Keratinocyte (primary cell): Measurements from ENCODE around the gene CIB1. TPM values are rescaled to one million over a fixed set of nuclear protein-coding genes. Genes with fewer than 3 reads are reported as not detected.

Experiments
- DNase-seq: peaks from one replicate; pipeline ENCODE4 v3.0.0-alpha.2; 2011; ENCODE audit warnings: low read depth, missing footprints, low spot score
- FAIRE-seq: peaks from 2 replicates; lab custom pipeline; 2011; peaks lifted over from hg19 to GRCh38; lab: Jason Lieb, UNC
- H2AFZ ChIP-seq: 2 replicates; pipeline ENCODE4 v1.6.0; 2012; ENCODE audit warnings: low read length, control low read depth, inconsistent platforms; ENCODE audit not compliant: control insufficient read depth
- H3K27ac ChIP-seq: 2 replicates; pipeline ENCODE4 v1.5.1; 2011; ENCODE audit warnings: low read length; ENCODE audit not compliant: control insufficient read depth, insufficient read depth
- H3K27me3 ChIP-seq: 3 replicates; pipeline ENCODE4 v1.6.0; 2011; ENCODE audit warnings: low read length; ENCODE audit not compliant: control insufficient read depth, insufficient read depth; ENCODE audit errors: extremely low read depth
- H3K36me3 ChIP-seq, 2 experiments: 2 replicates in 1 of 2; 3 replicates in 1 of 2; pipeline ENCODE4 v1.5.1; 2011; ENCODE audit warnings: low read length in 2 of 2, mild to moderate bottlenecking in 1 of 2; ENCODE audit not compliant: control insufficient read depth in 2 of 2, insufficient read depth in 2 of 2; ENCODE audit errors: extremely low read depth in 1 of 2
- H3K4me1 ChIP-seq: 3 replicates; pipeline ENCODE4 v1.5.1; 2011; ENCODE audit warnings: low read length; ENCODE audit not compliant: control insufficient read depth, insufficient read depth; ENCODE audit errors: extremely low read depth
- H3K4me2 ChIP-seq: 3 replicates; pipeline ENCODE4 v1.6.0; 2011; ENCODE audit warnings: low read depth, low read length; ENCODE audit not compliant: control insufficient read depth, insufficient read depth; ENCODE audit errors: extremely low read depth
- H3K4me3 ChIP-seq, 3 experiments: fragments of 200-600 bp in 1 of 3; sonication (generic) in 1 of 3; 2 replicates in 2 of 3; 3 replicates in 1 of 3; pipeline ENCODE4 v1.5.1; 2011 to 2016; ENCODE audit warnings: low read length in 3 of 3, mild to moderate bottlenecking in 3 of 3, control low read depth in 2 of 3, inconsistent platforms in 1 of 3, low read depth in 1 of 3, mixed read lengths in 1 of 3, mixed run types in 1 of 3, moderate library complexity in 1 of 3; ENCODE audit not compliant: control insufficient read depth in 2 of 3, insufficient read depth in 2 of 3; ENCODE audit errors: extremely low read depth in 1 of 3
- H3K79me2 ChIP-seq: 2 replicates; pipeline ENCODE4 v1.6.0; 2012; ENCODE audit warnings: low read length; ENCODE audit not compliant: control insufficient read depth, insufficient read depth
- H3K9ac ChIP-seq: 3 replicates; pipeline ENCODE4 v1.6.0; 2011; ENCODE audit warnings: low read length; ENCODE audit not compliant: control insufficient read depth, insufficient read depth; ENCODE audit errors: extremely low read depth
- H3K9me1 ChIP-seq: 3 replicates; pipeline ENCODE4 v1.6.0; 2011; ENCODE audit warnings: low read length; ENCODE audit not compliant: control insufficient read depth, insufficient read depth; ENCODE audit errors: extremely low read depth
- H3K9me3 ChIP-seq: 2 replicates; pipeline ENCODE4 v1.5.1; 2012; ENCODE audit warnings: low read depth, low read length; ENCODE audit not compliant: control insufficient read depth
- H4K20me1 ChIP-seq: 3 replicates; pipeline ENCODE4 v1.6.0; 2011; ENCODE audit warnings: low read length; ENCODE audit not compliant: control insufficient read depth, insufficient read depth; ENCODE audit errors: extremely low read depth
- EZH2 ChIP-seq: IDR thresholded peaks from one replicate; pipeline ENCODE4 v1.6.1; 2012; ENCODE audit warnings: inconsistent platforms, mild to moderate bottlenecking, low read length, moderate library complexity
- dilution Hi-C: fragments of 300-500 bp; cut with MboI; formaldehyde crosslinking; loops from one replicate; pipeline ENCODE4 v1.7.0; 2020; ENCODE audit warnings: low sequenced_read_pairs; ENCODE audit not compliant: extremely low pct_ligation_motif_present
- polyA plus RNA-seq, 5 experiments: library from polyadenylated mRNA; depleted of rRNA in 3 of 5; stranded (reverse) in 3 of 5; stranded (forward) in 1 of 5; unstranded in 1 of 5; fragments of >200 nt; gene quantifications; 1 replicate in 1 of 5; 2 replicates in 3 of 5; 3 replicates in 1 of 5; pipeline versions ENCODE4 v1.2.1 to v1.2.3, GENCODE V29; 2011 to 2012; ENCODE audit warnings: missing spikeins in 2 of 5, low read depth in 1 of 5, low replicate concordance in 1 of 5
- TF ChIP-seq, protein P1 (sequence below), 3 experiments: IDR thresholded peaks in 1 of 3; conservative IDR thresholded peaks in 1 of 3; optimal IDR thresholded peaks in 1 of 3; 2 replicates in 2 of 3; 3 replicates in 1 of 3; pipeline versions ENCODE3 to v1.5.1; 2011; ENCODE audit warnings: low read length in 3 of 3, mild to moderate bottlenecking in 3 of 3, moderate library complexity in 2 of 3, control low read depth in 1 of 3, inconsistent platforms in 1 of 3; ENCODE audit not compliant: insufficient read depth in 2 of 3; ENCODE audit errors: extremely low read depth in 1 of 3

Gene CIB1
- polyA plus RNA-seq, 1 donor (not counting 4 experiments of a cell fraction or from before 2014, with no cell fraction given), result 70.9 TPM

GRCh38 chr15:90266061-90266431 lies 32.3 kb upstream of the CIB1 start:
- dilution Hi-C loops, result no loop called here
- H3K9ac ChIP-seq, result peak overlapping the region; percentile 88
- H3K9me1 ChIP-seq, result peaks cover 5% of the 10 kb centered on the region
- no peaks in the 10 kb centered on the region for H3K9me3 ChIP-seq
- H3K4me1 ChIP-seq, result peaks cover 42% of the 10 kb centered on the region
- H2AFZ ChIP-seq, result peak overlapping the region; percentile 100
- TF ChIP-seq, protein P1, sequence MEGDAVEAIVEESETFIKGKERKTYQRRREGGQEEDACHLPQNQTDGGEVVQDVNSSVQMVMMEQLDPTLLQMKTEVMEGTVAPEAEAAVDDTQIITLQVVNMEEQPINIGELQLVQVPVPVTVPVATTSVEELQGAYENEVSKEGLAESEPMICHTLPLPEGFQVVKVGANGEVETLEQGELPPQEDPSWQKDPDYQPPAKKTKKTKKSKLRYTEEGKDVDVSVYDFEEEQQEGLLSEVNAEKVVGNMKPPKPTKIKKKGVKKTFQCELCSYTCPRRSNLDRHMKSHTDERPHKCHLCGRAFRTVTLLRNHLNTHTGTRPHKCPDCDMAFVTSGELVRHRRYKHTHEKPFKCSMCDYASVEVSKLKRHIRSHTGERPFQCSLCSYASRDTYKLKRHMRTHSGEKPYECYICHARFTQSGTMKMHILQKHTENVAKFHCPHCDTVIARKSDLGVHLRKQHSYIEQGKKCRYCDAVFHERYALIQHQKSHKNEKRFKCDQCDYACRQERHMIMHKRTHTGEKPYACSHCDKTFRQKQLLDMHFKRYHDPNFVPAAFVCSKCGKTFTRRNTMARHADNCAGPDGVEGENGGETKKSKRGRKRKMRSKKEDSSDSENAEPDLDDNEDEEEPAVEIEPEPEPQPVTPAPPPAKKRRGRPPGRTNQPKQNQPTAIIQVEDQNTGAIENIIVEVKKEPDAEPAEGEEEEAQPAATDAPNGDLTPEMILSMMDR (optimal IDR thresholded peaks at IDR 0.05 in 1 of 3, IDR thresholded peaks at IDR 0.05 in 1 of 3, conservative IDR thresholded peaks at IDR 0.05 in 1 of 3; ENCODE audit: extremely low read depth in 1 of 3, insufficient read depth in 2 of 3, low read length in 3 of 3), result no peak
- no peak for TF ChIP-seq EZH2
- no peak for FAIRE-seq
- no peaks in the 10 kb centered on the region for H3K27me3 ChIP-seq
- H3K79me2 ChIP-seq, result peaks cover 49% of the 10 kb centered on the region
- peak overlapping the region; percentile 99 for H3K4me2 ChIP-seq
- H3K4me3 ChIP-seq, result peak overlapping the region; percentile 69 to 94 (median 77)
- peak overlapping the region; percentile 88 for H3K27ac ChIP-seq
- no peak for DNase-seq
- peaks cover 3% of the 10 kb centered on the region for H4K20me1 ChIP-seq
- H3K36me3 ChIP-seq, result peaks cover 5 to 24% of the 10 kb centered on the region in 2 experiments

DNA sequence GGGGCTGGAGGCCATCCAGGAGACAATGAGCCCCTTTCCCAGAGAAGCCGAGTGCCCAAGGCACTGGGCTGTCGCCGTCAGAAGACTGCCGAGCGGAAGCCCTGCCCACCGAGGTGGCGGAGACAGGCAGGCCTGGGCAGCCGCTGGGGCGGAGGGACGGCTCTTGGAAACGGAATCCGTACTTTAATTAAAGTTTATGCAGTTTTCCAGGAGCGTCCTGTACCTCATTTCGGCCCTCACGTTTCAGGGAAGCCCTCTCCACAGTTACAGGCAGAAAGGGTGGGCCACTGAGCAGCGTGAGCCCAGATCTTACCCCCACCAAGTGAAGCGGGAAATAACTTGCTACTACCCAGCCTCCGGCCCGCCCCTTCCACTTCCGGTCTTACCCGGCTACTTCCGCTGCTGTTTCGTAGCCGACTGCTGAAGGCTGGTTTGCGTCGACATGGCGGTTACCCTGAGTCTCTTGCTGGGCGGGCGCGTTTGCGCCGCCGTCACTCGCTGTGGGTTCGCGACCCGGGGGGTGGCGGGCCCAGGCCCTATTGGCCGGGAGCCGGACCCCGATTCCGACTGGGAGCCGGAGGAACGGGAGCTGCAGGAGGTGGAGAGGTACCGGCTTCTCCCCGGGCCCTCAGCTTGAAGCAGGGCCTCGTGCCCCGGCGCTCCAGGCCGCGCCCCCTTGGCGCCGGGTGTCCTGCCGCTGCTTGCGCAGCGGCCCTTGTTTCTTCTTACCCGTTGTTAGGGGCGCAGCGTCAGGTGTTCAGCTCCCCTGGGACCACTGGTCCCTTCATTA lies 31.7 kb upstream of the CIB1 start, which contains the start of gene NGRN:
Gene NGRN (plus strand): TSS at position 402 of the 790 bp plus-strand sequence. CDS start 41 bp downstream, at position 443.
- TF ChIP-seq, protein P1 (optimal IDR thresholded peaks at IDR 0.05 in 1 of 3, IDR thresholded peaks at IDR 0.05 in 1 of 3, conservative IDR thresholded peaks at IDR 0.05 in 1 of 3; ENCODE audit: extremely low read depth in 1 of 3, insufficient read depth in 2 of 3, low read length in 3 of 3), result no peak
- TF ChIP-seq EZH2, result no peak
- Histone ChIP-seq H3K9me3 (no peaks in the 10 kb centered on the region), H2AFZ (peak within 1 kb of the TSS; percentile 100), H3K36me3 (peaks cover 2 to 20% of the 10 kb centered on the region in 2 experiments), H3K4me1 (peaks cover 42% of the 10 kb centered on the region), H3K9me1 (peaks cover 3% of the 10 kb centered on the region), H3K9ac (peak within 1 kb of the TSS; percentile 88), H3K4me2 (peak within 1 kb of the TSS; percentile 99), H4K20me1 (peaks cover 3% of the 10 kb centered on the region), H3K79me2 (peaks cover 43% of the 10 kb centered on the region), H3K27ac (peak within 1 kb of the TSS; percentile 88), H3K27me3 (no peaks in the 10 kb centered on the region), H3K4me3 (peak within 1 kb of the TSS; percentile 69 to 94 (median 77))
- DNase-seq (no peak), FAIRE-seq (peak; percentile 51)
- dilution Hi-C loops, result no loop called here
